GM21526 (cell line): ENCODE data around the gene DHCR7.

Experiments used
- ATAC-seq: cut with Tn5 transposase; IDR thresholded peaks from one replicate; pipeline ENCODE4 v1.9.1; 2021; ENCODE audit warnings: moderate library complexity; ENCODE audit not compliant: unreplicated experiment, low FRiP score

DHCR7 gene

DNA sequence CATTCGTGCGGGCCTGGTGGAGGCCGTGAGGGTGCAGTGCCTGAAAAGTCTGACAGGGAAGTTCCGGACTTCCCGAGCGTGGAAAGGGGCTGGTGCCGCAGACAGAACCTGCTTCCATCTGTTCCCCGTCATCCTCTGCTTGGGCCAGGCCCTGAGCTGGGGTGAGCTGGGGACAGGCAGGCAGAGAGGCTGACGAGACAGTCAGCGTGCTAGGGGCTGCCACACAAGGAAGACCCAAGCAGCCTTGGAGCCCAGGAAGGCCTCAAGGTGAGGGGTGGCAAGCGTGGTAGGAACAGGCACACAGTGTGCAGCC is 30.3 kb upstream of the DHCR7 start:
- no peak for ATAC-seq

DNA sequence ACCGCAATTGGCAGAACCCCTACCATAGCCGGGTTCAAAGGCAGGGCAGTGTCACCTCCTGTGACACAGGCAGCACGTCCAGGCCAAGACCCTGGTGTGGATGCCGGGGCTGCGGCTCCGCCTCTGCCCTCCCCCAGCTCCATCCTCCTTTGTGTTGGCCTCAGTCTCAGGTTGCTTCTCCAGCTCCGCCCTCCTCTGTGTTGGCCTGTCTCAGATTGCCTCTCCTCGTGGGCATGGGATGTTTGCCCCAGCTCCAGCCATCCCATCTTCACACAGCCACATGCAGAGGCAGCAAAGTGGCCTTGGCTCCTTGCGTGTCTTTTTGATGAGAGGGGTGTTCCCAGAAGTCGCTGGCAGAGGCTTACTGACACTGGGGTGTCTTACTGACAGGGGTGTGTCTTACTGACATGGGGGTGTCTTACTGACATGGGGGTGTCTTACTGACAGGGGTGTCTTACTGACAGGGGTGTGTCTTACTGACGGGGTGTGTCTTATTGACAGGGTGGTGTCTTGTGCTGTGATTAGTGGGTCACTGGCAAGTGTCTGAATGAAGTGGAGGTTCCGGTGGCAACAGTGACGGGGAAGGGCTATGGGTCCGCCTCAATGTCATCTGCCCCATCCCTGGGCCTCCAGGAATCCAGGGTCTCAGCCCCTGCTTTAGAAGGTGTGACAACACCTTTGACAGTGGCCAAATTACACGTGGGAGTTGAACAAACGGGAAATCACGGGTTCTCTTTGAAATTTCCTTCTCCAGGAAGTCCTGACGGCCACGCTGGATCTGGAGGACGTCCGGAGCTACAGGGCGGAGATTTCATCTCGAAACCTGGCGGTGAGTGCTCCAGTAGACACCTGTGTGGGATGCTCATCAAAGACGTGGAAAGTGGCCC is 29.7 kb upstream of the DHCR7 start:
- ATAC-seq, result no peak

DNA sequence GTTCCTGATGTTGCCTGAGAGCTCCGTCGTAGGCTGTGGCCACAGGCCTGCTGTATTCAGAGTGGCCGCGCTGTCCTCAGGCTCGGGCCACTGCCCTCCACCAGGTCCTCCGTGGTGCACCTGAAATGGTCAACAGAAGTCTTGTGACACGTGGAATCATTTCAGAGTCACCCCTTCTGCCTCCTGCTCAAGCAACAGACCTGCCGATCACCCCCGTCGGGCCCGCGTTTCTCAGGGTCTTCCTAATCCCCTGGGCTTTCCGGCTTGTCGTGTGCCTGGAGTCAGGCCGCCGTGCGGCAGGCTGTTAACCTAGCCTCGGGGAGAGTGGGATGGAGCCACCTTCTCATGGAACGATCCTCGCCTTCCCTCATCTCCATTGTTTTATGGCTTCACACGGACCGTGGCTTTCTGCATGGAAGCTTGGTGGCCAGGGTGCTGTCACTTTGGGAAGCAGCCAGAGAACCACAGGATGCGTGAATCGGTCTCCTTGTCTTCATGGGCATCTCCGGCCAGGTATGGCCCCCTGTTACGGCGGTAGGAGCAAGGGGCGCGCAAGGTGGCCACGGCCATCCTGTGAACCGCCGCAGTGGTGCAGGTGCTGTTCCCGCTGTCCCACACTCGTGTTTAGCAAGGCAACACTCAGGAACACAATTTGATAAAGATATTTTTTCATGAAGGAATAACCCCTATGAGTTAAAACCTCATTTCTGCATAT is 28.9 kb upstream of the DHCR7 start:
- ATAC-seq, result no peak

DNA sequence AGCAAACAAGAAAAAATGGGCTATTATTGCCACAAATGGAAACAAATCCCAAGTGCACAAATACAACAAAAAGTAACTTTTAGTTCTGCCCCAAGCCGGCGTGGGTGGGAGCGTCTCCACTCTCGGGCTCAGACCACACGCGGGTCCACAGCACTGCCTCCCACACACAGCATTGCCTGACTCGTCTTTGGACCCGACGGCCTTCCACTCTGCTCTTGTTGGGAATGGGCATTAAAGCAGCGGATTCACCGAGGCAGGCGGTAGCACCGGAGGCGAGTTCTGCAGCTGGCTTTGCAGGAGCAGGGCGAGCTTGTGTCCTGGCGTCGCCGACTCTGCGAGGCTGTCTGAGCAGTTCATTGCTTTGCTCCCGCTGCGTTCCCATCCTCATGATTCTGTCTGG is 27.8 kb upstream of the DHCR7 start:
- no peak for ATAC-seq

DNA sequence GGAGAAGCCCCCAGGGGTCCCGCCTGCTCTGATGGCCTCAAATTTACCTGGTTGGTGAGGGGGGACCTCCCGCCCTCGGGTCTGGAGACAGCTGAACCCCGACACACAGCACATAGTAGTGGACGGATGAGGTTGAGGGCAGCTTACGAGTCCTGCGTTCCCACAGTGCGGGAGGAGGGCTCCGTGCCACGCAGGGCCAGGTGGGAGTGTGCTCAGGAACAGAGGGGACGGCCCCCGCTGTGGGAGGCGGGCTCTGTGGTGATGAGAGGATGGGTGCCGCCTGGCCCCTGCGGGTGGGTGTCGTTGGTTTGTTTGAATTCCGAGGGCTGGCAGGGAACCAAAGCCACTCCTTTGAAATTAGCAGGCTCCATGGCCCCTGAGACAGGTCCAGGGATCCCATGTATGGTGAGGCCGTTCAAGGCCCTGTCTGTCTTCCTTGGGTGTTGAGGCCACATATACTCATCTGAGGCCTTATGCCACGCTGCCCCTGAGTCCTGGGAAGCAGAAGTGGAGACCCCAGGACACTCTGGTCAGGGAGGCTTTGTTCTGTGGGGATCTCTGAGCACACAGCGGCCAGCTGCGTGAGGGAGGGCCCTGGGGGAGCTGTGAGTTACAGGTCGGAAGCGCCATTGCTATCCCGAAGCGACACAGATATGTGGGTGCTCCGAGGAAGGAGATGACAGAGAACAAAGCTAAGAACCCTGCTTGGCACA is 26.7 kb upstream of the DHCR7 start:
- ATAC-seq, result no peak

DNA sequence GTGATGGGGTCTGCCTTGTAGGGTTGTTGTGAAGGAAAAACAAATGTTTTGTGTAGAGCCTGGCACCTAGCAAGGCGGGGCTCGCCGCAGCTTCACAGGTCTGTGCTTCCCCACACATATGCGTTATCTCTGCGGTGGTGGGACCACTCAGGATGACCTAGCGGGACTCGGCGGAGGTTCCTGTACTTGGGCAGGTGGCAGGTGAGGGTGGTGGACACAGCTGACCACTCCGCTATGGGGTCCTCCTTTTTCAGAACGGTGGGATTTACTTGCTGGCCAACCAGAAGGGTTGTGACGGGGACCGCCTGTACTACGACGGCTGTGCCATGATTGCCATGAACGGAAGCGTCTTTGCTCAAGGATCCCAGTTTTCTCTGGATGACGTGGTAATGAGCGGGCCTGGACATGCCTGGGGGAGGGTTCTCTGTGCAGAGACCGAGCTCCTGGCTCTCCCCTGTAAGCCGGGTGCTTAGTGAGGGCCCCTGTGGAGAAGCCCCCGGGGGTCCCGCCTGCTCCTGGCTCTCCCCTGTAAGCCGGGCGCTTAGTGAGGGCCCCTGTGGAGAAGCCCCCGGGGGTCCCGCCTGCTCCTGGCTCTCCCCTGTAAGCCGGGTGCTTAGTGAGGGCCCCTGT is 26.1 kb upstream of the DHCR7 start:
- ATAC-seq, result no peak

DNA sequence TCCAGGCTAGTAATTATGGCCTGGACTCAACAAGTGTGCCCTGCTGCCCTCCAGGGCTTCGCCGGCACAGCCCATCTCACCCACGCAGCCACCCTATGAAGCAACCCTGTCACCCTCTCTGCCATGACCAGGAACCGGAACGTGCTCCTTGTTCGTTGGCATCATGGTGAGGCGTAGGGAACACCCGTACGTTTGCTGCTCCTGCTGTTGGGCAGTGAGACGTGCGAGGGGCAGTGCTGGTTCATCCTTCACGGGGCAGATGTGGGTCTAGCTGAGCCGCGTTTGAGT is 25.5 kb upstream of the DHCR7 start:
- ATAC-seq, result no peak

DNA sequence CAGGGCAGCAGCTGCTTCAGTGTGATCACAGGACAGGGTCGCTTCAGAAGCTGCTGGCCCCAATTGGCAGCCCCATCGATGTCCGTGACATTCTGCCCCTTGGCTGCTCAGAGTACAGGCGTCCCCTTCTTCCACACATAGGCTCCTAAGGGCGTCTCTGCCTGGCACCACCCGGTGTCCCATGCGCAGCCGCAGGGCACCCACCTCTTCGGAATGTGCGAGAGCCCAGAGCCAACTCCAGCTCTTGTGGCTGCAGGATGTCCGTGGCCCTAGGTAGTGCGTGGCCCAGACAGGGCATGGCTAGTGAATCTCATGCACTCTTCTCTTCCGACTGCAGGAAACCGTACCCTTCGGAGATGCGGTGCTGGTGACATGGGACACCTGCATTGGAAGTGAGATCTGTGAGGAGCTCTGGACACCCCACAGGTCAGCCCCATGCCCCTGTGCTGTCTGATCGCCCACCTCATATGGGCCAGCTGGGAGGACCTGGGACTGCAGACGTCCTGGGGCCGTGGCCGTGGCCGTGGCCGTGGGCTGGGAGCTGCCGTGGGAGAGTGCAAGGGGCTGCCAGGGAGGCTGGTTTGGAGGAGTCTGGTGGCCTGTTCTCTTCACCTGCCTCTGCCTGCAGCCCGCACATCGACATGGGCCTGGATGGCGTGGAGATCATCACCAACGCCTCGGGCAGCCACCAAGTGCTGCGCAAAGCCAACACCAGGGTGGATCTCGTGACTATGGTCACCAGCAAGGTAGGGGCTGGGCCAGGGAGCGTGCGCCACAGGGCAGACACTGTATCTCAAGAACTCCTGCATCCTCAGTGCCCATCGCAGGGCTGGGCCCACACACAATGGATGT is 25.0 kb upstream of the DHCR7 start:
- ATAC-seq, result no peak

DNA sequence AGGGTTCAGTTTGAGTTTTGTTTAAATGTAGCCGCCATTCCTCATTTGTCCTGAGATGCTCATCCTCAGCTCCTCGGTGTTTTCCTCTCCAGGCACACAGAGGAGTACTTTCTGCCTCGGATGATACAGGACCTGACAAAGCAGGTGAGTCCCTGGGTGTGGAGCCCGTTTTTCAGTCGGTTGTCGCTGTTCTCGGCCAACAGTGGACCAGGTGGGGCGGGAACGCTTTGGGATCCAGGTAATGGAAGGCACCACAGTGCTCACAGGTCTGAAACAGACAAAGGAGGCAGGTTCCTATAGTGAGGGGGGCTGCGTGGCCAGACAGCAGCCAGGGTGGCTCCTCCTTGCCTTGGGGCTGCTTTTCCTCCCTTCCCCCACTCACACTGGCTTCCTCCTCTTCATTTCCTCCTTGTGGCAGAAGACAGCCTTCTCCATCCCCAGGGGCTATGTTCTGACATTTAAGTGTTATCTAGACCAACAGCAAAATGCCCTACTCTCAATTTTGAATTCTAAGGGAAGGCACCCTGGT is 24.2 kb upstream of the DHCR7 start:
- no peak for ATAC-seq

DNA sequence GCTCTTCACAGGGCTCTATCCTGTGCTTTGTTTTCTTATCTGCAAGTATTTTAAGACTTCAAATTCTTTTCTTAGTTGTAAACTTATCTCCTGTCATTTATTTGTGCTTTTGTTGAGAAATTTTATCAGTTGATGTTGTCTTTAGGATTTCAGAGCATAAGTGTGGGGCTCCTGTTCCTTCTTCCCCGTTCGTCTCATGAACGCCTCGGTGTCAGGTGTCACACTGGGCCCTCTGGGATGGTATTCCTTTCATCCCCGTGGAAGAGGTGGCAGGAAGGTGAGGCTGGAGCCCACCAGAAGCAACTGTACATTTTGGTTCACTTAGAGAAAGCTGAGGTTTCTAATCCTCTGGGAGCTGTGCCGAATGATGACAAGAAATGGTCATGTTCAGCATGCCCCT is 22.8 kb upstream of the DHCR7 start:
- no peak for ATAC-seq

DNA sequence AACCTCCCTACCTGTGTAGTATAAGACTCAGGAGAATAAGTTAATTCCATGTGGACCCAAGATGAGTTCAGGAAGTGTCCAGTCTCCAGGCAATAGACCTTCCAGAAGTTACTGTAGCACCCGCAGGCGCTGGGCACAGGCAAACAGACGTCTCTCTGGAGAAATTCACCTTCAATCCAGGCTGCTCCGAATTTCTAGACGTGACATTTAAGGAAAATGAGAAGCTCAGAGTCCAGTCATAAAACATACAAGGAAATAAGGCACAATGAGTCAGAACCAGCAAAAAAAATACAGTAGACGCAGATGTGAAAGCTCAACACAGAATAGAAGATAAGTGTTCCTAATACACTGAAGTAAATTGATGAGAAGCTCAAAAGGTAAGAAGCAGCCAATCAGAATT is 19.0 kb upstream of the DHCR7 start:
- no peak for ATAC-seq

DNA sequence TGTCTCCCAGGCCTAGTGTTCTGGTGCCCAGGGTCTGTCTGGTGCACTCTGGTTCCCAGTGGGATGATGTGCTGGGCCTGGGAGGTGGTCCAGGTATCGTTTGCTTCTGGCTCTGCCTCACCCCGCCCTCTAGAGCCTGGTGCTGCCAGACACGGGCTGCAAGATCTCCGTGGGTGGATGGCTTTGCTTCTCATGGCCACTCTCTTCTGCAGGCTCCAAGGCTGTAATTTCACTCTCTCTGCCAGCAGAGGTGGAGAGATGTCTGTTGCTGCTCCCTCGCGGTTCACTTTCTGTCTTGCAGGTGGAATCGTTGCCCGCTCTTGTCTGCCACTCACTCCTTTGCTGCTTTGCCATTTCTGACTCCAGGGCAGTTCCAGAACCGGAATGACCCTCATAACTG is 18.2 kb upstream of the DHCR7 start:
- ATAC-seq, result no peak

DNA sequence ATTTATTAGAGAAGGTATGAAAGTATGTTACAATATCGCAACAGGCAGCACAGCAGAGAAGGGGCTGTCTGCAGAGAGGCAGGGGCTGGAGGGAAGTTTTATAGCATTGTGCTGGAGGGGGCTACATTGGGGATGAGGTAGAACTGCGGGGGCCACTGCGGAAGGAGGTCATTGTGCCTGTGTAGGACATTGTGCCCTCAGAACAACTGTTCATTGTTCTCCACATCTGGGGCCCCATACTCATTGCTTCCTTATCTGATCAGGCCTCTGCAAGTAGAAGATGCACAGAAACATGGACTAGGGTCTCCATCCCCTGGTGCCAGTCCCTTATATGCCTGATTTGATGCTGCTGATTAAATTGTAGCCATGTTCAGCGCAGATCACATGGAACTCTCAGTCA is 16.9 kb upstream of the DHCR7 start:
- ATAC-seq, result no peak

DNA sequence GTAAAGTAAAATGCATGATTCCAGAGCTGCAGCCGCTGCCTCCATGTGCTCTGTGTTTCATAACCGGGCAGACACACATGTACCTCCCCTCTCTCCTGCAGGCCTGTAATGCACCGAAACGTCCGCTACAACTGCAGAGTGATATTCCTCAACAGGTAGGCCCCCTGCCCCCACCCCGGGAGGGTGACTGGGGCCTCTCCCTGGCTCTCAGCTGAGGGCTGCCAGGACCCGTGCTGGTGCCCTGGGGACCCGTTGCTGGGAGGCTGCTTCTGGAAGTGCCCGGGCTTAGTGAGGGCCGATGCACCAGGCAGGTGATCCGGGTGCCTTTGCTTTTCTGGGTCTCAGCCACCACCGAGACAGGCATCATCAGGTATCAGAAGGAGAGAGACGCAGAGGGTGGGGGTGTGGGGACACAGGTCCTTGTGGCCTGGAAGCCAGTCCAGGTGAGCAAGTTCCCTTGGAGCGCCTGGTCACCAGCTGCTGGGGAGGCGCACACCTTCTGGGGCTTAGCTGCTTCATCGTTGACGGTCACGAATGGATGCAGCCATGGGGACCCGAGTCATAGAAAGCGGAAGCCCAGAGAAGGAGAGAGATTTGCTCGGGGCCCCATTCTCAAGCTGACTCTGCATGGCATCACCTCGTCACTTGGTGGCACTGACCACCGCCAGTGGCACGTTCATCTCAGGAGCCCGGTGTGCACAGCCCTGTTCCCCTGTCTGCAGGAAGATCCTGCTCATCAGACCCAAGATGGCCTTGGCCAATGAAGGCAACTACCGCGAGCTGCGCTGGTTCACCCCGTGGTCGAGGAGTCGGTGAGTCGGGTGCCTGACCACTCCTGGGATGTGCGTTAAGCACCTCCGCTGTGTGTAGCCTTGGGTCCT is 15.4 kb upstream of the DHCR7 start:
- no peak for ATAC-seq

DNA sequence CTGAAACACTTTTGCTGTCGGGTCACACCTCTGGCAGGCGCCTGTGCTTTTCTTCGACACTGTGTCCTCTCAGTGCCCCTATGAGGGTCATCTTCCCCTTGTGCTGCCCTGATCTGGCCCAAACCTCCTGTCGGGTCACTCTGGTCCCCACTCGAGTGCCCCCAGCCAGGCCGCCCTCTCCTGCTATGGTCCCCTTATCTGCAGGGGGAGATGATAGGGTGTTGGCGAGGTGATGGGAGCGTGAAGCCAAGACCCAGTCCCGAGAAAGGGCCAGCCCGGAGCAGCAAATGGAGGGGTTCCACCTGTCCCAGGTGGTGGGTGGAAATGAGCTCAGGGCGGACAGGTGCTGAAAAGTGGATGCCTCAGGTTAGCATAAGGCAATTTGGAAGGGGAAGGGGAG is 14.5 kb upstream of the DHCR7 start:
- no peak for ATAC-seq

DNA sequence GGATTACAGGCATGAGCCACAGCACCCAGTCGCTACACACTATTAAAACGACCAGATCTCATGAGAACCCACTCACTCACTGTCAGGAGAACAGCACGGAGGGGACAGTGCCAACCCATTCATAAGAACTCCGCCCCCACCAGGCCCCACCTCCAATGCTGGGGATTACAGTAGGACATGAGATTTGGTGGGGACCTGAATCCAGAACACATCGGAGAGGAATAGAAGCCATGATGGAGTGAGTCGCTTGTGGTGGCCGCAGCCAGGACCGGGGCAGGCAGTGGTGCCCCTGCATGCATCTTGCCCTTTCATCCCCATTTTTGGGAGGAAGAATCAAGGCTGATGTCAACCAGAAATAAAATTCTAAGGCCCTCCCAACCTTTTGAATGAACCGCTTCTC is 13.5 kb upstream of the DHCR7 start:
- no peak for ATAC-seq

DNA sequence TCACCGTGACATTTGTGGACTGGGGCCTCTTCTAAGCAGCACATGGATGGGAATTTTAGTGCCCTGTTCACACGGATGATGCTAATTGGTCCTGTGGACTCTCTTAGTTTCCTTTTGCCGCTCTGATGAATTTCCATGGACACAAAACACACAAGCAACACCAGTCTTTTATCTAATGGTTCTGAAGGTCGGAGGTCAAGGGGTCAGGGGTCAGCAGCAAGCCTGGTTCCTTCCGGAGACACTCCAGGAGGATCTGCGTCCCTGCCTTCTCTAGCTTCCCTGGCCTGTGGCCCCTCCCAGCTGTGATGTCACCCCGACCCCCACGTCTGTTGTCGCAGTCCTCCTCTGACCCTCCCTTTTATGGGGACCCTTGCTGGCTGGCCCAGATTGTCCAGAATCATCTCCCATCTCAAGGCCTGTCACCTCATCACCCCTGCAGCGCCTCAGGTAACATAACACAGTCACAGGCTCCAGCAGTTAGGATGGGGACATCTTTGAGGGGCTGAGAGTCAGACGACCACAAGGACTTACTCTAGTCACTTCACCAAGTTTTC is 11.7 kb upstream of the DHCR7 start:
- no peak for ATAC-seq

DNA sequence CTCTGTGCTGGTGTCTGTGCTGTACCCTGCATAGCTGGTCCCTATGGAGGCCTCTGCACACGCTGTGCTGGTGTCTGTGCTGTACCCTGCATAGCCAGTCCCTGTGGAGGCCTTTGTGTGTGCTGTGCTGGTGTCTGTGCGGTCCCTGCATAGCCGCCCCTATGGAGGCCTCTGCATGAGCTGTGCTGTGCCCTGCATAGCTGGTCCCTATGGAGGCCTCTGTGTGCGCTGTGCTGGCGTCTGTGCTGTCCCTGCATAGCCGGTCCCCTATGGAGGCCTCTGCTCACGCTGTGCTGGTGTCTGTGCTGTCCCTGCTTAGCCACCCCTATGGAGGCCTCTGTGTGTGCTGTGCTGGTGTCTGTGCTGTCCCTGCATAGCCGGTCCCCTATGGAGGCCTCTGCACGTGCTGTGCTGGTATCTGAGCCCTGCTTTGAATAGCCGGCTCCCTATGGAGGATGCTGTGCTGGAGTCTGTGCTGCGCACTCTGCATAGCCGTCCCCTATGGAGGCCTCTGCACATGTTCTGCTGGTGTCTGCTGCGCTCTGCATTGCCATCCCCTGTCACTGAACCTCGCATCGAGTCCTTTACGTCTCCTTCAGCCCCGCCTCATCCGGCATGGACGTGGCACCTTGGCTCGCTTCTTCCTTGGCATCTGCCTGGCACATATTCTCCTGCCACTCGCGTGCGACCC is 11.0 kb upstream of the DHCR7 start:
- ATAC-seq, result no peak
